NCI-H1417 treated with DMSO at 0.1 percent for 48 hours (cell line): Measurements from ENCODE around the gene CHD1L.
"Not testable (repeated sequence)": the region's sequence is repeated elsewhere in the genome, so short reads cannot be mapped to it uniquely, and the experiment has no call there.

Source experiments
- DNase-seq: peaks from one replicate; lab custom pipeline; 2025; lab: John Stamatoyannopoulos, UW

Gene CHD1L

DNA sequence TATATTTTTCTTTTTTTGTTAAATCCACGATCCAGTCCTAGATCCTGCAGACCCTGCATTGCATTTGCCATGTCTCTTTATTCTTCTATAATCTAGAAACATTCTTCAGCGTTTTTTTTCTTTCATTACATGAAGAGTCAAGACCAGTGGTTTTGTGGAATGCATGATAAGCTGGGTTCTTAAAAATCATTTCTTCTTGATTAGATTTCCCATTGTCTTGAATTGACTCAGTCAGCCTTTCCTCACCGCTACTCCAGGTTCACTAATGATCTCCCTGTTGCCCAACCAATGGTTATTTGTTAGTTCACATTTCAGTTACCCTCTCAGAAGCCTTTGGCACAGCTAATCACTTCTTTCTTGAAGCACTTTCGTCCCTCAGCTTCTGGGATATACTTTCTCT is 25.2 kb downstream of the CHD1L start:
- no peak for DNase-seq

DNA sequence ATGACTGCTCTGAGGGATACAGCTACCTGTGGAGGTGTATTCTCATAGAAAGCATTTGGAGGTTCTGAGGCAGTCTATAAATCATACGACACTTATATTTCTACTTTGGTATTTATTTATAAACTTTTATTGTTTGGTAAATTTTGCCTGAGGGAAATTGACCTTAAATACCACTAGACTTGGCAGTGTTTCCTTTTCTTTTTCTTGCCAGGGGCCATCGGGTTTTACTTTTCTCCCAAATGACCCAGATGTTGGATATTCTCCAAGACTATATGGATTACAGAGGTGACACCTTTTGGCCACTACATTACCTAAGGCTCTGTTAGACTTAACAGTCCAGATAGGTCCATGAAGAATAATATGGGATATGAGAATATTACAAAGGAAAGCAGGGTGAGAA is 28.2 kb downstream of the CHD1L start:
- no peak for DNase-seq

DNA sequence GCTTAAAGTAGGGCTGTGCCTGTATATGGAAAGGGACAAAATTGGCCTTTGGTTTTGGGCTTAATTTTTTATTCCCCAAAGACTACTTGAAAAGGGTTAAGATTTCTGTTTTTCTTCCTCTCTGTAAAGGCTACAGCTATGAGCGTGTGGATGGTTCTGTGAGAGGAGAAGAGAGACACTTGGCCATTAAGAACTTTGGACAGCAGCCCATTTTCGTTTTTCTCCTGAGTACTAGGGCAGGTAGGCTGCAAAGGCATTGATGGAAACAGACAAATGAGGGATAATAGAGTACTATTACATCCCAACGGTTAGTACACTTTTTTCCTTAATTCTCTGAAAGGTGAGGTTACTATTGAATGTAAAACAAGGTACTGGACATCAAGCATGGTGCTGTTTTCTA is 29.6 kb downstream of the CHD1L start:
- no peak for DNase-seq

DNA sequence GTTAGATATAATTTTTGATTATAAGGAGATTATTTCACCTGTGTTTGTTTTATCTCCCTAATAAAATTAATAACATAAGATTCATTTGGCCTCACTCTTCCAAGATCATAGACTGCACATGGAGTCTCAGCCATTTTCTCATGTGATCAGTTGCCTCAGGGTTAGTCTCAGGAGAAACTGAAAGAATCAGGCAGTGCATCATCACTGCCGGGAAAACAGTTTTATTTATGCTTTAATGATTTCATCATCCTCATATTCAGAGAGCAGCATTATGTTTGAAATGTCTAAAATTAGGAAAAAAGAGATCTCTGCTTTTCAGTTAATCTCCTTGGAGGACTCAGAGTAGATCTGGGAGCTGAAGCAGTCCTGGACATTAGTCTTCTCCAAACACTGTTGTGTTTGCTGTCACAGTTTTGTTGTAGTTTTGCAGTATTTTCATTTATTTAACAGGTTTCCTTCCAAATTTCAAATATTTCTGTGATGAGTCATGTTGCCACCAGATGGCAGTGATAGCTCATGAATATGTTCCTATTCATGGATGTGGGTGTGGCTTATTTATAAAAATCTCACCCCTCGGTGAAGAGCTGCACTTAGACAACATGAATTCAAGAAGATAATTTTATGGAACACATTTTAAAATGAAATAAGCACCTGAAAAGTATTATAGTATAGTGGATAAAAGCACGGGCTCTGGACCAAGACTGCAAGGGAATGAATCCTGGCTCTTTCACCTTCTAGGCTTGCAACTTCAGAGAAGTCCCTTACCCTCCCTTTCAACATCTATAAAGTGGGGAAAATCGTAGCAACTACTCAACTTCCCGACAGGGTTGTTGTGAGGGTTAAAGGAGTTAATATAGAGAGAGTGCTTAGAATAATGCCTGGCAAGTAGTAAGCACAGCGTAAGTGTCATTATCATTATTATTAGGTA is 31.2 kb downstream of the CHD1L start:
- DNase-seq: no peak

DNA sequence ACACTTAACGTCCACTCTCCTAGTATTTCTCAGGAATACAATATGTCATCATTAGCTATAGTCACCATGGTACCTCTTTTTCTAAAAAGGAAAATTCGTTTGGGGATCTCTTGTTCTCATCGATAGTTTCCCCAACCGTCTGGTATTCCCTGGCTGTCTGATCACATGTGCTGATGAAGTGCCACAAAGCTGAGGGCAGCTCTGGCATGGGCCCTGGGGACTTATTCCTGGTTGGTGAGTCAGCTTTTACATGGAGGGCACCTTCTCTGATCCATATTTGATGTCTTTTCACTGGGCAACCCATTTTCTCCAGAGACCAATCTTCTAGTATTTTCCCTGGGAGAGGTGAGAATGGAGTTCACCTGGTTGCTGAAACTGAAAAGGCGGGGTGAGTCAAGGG is 39.5 kb downstream of the CHD1L start:
- no peak for DNase-seq

DNA sequence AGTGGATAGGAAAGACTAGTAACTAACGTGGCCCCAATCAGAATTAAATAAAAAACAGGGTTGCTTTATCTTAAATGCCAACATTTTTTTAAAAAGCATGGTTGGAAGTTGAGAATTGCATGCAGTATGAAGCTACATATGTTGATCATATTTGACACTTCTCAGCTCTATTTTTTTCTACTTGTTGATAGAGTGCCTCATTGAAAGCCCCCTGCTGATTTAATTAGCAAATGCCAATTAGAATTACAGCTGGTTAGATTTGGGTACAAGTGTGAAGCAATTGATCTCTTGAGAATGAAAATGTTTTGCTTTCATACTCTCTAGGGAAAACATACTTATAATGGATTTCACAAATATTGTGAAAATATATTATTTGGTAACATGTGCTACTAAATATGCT is 40.5 kb downstream of the CHD1L start:
- DNase-seq: no peak

DNA sequence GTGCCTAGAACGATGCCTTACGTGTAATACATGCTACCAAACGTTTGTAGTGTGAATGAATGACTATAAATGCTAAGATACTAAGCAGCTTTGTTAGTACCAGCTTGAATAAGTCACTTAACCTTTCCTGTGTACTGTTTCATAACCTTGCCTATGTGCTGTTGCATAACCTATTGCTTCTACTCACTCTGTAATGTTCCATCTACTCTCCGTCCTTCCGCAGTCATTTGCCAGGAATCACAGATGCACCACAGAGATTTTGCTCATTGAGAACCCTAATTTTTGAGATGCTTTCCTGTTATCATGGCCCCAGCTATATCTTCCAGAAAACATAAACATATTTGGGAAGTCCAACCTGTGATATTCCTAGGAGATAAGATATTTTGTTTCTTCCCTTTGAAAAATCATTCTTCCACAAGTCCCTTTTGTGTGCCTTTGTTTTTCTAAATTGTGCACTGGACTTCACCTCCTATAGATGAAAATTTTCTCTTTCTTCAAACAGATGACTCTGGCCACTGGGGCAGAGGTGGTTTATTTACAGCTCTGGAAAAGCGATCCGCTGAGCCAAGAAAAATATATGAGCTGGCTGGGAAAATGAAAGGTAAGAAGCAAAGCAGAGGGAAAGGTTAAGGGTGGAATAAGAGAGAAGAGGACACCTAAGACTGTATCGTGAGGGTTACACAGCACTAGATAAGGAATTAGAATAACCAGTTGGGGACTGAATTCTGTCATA is 44.8 kb downstream of the CHD1L start:
- no peak for DNase-seq

DNA sequence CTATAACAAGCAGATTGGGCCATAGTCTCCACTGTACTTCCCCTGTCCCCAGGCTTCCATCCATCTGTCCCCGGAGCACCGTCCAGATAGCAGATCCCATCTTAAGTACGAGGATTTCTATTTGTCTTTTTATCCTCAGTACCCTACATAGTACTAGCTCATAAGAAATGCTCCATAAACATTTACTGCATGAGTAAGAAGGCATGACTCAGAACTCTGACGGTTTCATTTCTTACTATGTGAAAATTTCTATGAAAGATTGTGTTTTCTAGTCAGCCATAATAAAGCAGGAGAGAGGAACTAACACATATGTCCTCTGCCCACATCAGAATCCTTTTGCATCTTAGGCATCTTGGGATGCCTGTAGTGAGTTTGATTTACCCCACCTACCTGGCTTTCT is 49.5 kb downstream of the CHD1L start:
- no peak for DNase-seq

DNA sequence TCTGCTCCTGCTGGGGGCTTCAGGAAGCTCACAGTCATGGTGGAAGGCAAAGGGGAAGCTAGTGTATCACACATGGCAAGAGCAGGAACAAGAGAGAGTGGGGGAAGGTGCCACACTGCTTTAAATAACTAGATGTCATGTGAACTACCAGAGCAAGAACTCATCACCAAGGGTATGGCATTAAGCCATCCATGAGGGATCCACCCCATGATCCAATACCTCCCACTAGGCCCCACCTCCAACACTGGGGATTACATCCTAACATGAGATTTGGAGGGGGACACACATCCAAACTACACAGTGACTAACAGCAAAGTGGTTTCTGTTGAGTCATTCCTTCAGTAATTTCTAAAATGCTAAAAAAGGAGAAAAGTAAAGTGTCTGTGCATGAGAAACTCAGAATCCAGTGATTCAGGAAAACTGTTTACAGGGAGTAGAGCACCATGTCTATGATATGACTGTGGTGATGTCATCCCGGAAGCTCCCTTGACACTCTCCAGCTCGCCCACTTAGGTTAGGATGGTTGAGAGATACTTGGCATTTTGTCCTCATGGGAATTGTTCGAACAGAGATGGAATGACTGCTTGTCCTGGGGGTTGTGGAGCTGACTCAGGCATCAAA is 50.3 kb downstream of the CHD1L start:
- no peak for DNase-seq

DNA sequence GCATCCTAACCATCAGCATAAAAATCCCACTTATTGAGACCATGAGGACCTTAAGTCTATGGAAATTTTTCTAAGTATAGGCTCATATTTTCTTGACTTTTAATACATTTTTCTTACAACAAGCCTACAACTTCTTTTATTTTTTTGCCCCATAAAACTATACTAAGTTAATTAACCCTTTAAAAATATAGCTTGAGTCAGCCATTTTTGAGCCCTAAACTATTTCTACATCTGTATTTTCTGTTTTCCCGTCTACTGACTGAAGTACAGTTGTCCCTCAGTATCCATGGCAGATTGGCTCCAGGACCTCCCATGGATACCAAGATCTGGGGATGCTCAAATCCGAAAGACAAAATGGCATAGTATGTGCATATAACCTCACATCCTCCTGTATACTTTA is 55.0 kb downstream of the CHD1L start:
- no peak for DNase-seq

DNA sequence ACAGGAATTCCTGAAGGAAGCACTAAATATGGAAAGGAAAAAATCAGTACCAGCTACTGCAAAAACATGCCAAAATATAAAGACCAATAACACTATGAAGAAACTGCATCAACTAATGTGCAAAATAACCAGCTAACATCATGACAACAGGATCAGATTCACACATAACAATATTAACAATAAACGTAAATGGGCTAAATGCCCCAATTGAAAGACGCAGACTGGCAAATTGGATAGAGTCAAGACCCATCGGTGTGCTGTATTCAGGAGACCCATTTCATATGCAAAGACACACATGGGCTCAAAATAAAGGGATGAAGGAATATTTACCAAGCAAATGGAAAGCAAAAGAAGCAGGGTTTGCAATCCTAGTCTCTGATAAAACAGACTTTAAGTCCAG is 63.3 kb downstream of the CHD1L start:
- DNase-seq: not testable (repeated sequence)

DNA sequence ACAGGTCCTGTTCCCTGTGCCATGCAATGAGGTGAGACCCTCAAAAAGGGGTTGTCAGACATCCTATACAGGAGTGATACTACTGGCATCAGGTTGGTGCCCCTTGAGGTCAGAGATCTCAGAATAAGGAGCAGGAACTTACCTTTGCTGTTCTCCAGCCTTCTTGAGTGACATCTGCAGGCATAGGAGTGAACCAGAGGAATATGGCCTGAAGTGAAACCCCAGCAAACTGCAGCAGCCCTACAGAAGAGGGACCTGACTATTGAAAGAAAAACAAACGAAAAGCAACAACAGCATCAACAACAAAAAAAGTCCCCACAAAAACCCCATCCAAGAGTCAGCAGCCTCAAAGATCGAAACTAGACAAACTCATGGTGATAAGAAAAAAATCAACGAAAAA is 74.5 kb downstream of the CHD1L start:
- no peak for DNase-seq

DNA sequence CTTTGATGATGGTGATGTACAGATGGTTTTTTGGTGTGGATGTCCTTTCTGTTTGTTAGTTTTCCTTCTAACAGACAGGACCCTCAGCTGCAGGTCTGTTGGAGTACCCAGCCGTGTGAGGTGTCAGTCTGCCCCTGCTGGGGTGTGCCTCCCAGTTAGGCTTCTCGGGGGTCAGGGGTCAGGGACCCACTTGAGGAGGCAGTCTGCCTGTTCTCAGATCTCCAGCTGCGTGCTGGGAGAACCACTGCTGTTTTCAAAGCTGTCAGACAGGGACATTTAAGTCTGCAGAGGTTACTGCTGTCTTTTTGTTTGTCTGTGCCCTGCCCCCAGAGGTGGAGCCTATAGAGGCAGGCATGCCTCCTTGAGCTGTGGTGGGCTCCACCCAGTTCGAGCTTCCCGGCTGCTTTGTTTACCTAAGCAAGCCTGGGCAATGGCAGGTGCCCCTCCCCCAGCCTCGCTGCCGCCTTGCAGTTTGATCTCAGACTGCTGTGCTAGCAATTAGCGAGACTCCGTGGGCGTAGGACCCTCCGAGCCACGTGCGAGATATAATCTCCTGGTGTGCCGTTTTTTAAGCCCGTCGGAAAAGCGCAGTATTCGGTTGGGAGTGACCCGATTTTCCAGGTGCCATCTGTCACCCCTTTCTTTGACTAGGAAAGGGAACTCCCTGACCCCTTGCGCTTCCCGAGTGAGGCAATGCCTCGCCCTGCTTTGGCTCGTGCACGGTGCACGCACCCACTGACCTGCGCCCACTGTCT is 84.6 kb downstream of the CHD1L start:
- DNase-seq: not testable (repeated sequence)

DNA sequence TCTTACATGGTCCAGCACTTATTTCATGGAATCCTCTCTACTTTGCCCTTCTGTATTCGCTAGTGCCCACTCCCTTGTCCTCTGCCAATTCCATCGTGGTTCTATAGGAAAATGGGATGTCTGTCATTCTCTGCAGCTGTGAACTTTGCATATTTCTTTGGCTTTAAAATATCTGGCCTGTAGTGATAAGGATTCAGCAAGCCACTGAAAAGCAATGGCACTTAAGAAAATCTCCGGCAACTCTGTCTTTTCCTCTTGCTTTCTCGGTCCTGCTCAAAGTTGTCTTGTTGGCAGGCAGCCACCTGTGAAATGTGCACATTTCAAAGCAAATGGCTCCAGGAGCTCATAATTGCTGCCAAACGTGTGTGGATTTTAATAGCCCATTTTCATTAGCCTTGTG is 91.8 kb downstream of the CHD1L start:
- peak; percentile 41 for DNase-seq

DNA sequence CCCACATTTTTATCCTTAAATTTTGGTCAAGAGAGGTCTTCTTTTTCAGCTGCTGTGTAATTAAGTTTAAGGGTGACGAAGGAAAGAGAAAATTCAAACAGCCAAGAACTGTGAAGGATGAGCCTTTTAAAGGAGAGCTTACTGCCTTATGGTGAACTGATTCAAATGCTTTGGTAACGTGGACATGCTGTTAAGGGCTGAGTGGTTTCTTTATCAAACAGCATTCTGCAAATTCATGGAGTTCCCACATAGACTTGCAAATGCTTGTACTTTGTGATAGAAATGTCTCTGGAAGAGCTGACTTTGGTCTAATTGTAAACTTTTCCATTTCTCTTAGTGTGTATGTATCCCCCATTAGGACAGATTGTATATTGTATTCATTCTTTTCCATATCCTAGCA is 93.8 kb downstream of the CHD1L start:
- no peak for DNase-seq

DNA sequence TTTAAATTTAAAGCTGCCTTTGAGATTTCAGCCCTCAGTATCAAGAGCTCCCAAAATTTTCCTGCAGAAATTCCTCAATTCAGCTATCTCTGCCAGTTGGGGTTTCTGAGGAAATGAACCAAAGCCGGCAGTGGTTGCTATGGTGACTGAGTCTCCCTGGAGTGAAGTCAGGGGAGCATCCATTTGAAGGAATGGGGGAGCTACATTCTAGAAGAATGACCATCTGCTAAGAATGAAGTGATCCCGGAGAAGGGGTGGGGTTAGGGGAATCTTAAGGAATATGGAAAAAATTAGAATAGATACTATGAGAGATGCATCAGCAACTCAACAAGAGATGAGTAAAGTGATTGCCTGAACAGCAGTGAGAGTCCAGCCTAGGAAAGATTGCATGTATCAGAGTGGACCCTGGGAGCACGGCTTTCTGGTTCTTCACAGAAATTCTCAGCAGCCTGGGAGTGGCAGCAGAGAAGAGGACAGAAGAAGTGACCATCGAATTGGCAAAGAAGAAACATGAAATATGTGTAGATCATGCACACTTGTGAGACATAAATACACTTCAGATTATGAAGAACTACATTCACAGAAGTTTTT is 94.7 kb downstream of the CHD1L start:
- DNase-seq: no peak

DNA sequence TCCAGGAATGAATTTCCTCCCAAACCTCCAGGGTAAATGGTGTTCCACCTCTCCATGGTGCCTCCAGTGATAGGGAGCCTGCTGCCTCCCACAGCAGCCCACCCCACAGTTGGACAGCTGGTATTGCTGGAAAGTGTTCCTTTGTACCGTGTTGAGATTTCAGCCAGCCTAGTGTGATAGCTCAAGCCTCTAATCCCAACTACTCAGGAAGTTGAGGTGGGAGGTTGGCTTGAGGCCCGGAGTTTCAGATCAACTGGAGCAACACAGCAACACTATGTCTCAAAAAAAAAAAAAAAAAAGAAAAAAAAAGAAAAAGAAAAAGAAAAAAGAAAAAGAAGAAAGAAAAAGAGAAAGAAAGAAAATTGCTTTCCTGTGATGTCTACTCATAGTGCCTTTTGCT is 96.1 kb downstream of the CHD1L start:
- no peak for DNase-seq

DNA sequence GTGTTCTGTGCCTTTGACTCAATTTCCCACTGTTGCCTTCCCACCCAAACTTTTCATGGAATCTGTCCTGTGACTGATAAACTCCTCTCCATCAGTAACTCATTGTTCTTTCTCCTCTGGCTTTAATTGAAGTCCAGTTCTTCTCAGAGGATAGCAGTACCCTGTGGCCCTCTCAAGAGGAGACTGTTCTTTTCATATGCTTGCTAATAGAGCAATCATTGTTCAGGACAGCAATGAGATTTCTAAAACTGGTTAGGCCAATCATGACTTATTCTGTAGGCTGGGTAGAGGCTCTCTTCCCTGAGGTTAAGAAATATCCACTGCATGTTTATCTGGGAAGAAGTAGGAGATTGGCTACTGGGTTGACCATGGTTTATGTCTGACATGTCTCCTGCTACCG is 98.8 kb downstream of the CHD1L start:
- no peak for DNase-seq
